ENCODE measurements around the gene PTPN6.

Gene PTPN6

DNA sequence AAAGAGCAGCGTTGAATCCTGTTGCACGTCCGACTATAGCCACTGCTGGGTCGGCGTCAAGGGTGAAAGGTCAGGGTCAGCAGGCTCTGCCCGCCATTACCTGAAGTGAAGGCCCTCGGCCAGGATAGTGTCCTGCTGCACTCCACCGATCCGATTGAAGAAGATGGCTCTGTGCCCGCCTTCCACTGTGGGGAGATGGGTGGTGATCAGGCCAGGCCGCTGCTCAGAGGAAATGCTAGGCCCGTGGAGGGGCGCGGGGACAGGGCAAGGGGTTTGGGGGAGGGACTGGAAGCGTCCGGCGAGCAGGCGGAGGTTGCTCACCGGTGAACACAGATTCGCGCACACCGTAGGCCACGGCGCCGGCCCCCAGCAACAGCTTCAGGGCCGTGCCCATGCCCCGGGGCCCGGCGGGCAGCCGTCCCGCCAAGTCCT lies 19.0 kb downstream of the PTPN6 start:
- no peak for DNase-seq (ENCODE audit: low spot score)

DNA sequence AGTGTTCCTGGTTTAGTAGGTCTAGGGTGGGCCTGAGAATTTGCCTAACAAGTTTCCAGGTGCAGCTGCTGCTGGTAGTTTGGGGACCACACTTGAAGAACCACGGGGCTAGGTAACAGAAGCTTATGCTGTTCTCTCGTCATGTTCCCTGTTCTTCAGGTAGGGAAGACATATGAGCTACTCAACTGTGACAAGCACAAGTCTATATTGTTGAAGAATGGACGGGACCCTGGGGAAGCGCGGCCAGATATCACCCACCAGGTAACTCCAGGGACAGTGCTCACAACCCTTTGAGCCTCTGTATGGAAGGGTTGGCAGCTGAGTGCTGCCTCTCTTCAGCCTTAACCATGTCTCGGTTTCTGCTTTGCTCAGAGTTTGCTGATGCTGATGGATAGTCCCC lies 23.0 kb downstream of the PTPN6 start:
- no peak for DNase-seq (ENCODE audit: low spot score)

DNA sequence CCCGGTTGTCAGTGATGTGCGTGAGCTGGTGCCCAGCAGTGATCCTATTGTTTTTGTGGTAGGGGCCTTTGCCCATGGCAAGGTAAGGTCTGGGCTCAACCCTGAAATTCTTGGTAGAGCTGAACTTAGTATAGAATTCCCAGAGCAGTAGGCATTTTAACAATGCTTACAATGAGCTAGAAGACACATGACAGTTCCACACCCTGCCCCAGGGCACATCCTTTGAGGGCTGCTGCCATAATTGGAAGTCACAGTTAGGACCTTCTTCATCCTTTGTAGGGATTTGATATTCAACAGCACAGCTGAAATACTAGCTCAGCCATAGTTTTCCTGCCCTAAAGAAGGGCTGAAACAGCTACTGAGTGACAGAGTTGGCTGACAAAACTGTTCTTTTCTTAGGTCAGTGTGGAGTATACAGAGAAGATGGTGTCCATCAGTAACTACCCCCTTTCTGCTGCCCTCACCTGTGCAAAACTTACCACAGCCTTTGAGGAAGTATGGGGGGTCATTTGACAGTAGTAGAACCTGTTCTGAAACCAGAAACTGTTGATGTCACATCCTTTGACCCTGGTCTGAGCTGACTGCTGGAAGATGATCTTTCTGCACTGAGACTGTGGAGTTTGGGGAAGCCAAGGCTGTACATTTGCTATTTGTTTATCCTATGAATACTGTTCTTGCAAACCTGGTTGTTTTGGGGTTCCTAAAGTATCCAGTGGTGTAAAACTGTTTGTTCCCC lies 24.3 kb downstream of the PTPN6 start:
- DNase-seq (ENCODE audit: low spot score) = no peak

DNA sequence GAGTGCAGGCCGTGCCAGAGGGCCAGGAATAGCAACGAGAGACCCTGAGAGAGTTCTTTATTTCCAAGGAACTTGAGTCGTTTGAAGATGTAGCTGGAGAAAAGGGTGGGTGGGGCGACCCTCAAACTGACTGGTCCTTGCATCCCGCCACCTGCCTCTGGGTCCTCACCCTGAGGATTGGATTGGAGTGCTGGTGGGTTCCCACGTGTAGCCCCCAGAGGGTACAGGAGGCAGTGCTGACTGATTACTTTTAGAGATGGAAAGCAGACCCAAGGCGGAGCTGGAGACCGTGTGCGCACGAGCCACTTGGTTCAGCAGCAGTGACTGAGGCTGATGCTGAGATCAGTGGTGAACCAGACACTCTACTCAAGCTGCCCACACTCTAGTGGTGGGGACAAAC lies 26.5 kb downstream of the PTPN6 start:
- DNase-seq (ENCODE audit: low spot score) = no peak

DNA sequence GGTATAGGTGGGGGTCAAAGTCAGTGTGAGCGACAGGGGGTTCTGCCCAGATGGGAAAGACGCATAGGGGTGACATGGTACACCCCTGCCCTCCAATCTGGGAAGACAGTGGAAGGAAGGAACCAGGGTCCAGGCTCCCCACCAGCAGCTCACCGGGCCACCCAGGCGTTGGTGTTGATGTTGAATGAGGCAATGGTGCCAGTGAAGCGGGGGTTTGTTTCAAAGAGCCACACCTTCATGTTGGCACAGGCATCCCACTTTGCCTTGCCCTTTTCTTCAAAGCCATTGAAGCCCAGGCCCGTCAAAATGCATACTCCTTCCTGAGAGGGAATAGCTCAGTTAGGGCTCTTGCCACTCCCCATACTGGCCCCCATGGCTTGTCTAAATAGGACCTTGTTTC lies 27.0 kb downstream of the PTPN6 start:
- DNase-seq (ENCODE audit: low spot score) = no peak

DNA sequence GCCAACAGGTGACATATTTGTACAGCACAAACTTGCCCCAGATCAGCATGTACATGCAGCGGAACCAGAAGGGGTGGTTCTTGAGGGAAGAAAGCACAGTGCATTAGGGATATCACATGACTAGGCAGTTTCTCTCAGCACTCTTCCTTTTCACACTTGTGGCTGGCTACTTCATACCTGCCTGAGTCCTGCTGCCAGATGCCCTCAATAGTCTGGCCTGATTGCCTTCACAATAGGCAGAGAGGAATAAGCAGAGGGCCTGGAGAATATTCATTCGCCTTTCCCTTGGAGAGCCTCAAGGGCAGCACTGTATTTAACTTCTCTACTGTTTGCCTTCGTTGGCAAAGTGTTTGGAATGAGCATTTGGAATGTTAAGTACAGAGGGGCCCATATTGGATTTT lies 27.5 kb downstream of the PTPN6 start:
- DNase-seq (ENCODE audit: low spot score) = no peak

DNA sequence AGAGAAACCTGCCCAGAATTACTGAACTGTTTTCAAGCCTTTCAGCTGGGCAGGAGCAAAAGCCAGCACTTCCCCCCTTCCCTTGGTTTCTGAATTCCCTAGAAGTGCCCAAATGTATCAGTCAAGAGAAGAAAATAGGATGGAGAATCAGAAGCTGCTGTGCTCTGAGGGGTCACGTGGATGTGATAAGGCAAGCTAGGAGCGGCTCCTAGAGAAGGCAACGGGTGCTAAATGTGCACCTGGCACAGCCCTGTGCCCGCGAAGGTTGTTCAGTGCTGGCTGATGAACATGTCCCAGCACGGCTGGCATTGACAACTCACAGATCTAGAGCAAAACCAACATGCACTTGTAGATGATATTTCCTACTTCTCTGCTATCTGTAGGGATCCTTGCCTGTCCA lies 27.9 kb downstream of the PTPN6 start:
- no peak for DNase-seq (ENCODE audit: low spot score)

DNA sequence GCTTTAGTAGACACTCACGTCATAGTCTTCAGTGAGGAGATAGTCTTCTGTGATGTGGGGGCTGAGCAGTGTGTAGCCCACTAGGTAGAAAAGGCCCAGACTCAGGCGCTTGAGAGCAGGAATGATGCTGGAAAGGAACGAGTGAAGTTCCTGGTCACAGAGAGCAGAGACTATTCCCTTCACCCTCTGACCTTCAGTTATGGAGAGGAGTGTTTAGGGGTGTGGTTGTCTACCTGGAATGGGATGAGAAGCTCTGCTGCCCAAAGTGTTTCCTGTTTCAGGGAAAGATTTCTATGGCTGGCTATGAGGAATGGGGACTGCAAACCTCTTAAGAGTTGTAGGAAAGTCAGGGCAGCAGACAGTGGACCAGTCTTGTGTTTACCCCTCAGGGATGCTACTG lies 28.3 kb downstream of the PTPN6 start:
- no peak for DNase-seq (ENCODE audit: low spot score)

DNA sequence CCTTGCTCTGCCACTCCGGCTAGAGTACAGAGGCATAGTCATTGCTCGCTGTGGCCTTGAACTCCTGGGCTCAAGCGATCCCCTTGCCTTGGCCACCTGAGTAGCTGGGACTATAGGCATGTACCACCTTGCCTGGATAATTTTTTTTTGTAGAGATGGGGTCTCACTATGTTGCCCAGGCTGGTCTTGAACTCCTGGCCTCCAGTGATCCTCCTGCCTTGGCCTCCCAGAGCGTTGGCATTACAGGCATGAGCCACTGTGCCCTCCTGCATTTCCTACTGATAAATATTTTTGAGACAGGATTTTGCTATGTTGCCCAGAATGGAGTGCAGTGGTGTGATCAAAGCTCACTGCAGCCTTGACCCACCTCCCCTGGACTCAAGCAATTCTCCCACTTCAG lies 28.9 kb downstream of the PTPN6 start:
- no peak for DNase-seq (ENCODE audit: low spot score)

DNA sequence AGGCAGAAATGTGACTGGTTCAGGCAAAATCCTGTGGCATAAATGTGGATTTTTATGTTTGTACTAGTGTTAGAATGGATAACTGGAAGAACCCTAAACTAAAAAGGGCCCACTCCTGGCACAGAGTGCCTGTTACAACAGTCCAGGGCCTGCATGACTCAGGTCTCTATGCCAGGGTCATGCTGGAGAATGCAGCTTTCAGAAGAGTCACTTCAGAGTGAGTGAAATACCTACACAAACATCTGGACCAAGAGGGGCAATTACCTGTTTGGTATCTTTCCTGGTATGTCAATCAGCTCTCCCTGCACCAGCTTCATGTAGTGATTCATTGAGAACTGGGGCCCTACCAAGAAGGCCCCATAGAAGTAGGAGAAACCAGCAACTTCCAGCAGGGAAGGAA lies 29.6 kb downstream of the PTPN6 start:
- no peak for DNase-seq (ENCODE audit: low spot score)

DNA sequence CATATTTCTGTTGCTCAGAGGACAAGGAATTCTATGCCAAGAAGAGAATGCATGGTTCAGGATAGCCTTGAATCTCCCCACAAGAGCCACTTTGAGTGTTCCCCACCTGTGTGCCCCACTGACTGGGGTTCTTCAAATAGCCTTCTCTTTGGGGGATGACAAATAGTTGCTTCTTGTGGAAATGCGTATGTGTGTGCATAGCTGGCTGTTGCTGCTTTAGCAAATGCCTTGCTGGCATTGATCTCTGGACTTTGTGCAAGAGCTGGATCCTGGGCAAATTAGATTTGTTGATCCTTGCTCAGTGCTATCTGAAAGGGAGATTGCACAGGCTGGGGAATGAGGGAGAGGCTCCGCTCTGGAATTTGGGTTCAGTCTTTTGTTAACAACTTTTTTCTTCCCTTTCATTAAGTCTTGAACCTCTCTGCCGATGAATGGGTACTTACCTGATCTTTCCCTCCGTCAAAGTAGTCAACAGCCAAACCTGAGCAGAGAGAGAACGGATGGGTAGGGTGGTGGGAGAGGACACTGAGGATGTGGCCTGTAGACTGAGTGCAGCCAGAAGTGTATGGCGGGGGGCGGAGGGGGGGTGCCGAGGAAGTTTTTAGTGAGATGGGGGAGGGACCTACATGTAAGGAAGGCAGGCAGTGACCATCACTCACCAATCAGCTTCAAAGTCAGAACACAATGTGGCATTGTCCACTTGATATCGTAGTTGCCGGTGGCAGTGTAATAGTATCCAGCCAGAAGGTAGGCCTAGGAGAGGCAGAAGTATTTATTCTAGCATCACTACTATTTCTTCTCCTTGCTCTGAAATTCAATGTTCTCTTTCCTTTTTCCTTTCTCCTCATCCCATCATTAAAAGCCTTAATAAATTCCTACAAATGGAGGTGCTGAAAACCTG lies 30.2 kb downstream of the PTPN6 start:
- DNase-seq (ENCODE audit: low spot score) = no peak

DNA sequence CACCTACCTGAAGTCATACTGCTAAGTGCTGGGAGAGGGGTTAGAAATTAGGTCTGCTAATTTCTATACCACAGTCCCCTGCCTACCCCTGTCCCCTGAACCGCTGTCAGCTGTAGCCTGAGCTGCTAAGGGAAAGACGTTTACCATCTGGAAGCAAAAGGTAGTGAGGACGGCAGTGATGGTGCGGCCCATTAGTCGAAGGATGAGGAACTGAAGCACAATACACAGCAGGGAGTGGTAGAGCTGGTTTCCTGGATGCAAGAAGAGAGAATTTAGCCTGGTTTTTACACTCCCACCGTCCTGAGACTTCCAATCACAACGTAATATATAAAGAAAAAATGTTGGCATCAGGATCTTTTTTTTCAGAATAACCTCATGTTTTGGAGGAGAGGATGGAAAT lies 31.4 kb downstream of the PTPN6 start:
- DNase-seq (ENCODE audit: low spot score) = no peak

DNA sequence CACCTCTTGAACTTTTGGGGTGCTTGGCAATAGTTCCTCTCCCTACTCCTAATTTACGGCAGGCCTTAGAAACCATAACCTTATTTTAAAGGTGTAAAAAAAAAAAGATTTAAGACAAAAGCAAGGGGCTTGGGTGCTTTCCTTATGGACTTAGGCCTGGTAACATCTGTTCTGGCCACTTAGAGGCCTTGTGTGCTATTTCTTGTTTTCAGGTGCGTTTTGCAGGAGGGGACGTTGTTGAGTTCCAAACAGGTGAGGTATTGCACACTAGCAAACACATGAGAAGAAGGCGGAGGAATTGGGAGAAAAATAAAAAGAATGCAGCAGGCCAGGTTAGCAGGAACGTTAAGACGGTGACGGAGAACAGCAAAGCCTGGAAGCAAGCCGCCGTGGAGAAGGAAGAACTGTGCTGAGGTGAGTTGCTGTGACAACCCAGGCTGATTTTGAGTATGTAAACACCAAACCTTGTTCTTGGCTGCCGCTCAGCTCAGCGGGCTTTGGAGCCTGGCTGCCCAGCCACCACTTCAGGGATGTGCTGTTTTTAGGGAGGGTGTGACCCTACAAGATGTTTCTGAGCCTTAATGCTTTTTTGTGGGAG lies 36.9 kb downstream of the PTPN6 start:
- DNase-seq (ENCODE audit: low spot score) = no peak

DNA sequence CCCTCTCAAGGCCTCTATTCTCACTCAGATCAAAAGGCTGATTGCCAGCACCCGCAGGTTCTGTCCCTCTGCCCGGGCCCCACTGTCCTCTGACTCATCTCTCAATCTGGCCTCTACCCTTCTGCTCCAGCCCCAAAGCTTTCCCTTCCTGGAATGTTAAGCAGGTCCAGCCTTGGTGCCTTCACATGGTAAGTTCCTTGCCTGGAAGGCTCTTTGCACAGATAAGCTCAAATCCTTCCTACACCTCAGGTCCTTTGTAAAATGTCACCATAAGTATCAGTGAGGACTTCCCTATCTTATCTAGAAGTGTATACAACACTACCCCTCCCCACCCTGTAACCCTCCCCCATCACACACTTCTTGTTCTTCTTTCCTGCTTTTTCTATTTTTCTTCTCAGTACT lies 44.9 kb downstream of the PTPN6 start:
- no peak for DNase-seq (ENCODE audit: low spot score)

DNA sequence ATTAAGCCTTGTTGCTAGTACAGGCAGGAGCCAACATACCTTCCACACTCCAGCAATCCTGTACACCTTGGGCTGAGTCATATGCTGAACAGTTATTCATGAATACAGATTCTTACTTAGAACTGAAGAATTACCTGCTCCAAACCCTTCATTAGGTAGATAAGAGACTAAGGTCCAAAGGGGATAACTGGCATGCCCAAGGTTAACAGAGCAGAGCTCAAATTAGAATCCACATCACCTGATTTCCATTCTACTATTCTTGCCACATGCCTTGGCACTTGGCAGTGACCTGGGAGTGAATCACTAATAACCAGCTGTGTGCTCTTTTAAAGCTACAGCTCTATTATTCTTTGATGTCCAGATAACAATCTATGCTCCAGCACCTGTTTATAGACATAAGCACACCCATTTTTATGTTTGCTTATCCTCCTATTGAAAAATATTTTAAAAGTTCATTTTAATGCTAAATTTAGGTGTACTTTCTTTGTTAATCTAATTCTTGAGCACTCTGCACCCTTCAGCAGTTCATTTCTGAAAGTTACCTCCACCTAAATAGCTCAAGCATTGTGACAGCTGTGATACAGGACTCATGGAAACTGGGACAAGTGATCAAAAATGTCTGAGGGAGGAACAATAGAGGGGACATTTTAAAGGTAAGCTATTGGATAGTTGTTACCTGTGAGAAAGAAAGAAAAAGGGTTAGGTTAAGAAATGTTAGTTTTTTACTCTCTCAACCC lies 47.7 kb downstream of the PTPN6 start:
- DNase-seq (ENCODE audit: low spot score) = no peak

DNA sequence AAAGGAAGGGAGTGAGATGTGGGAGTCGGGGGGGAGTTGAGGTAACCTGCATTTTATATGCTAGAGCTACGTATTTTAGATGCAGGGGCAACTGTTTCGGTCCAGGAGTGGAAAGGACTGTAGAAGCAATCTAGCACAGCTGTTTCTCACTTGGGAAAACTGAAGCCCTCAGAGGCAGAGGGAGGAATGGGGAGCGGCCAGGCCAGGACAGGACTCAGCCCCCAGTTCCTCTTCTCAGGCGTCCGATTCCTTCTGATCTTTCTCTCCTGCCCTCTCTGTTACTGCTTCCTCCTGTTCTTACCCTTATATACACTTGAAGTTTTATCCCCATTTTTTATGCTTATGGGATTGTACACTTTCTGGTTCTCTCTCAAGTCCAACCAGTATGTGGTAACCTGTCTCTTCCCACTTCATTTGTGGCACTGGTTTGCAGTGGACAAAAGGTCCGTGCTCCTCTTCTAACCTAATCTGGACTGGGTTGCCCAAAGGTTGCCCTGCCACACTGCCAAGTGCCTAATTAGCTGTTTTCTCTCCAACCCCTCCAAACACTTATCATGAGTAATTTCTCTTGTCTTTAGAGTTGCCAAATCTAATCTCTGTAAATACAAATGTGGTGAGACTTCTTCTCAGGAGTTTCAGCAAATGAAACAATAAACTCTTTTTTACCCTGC lies 50.9 kb downstream of the PTPN6 start:
- no peak for DNase-seq (ENCODE audit: low spot score)

DNA sequence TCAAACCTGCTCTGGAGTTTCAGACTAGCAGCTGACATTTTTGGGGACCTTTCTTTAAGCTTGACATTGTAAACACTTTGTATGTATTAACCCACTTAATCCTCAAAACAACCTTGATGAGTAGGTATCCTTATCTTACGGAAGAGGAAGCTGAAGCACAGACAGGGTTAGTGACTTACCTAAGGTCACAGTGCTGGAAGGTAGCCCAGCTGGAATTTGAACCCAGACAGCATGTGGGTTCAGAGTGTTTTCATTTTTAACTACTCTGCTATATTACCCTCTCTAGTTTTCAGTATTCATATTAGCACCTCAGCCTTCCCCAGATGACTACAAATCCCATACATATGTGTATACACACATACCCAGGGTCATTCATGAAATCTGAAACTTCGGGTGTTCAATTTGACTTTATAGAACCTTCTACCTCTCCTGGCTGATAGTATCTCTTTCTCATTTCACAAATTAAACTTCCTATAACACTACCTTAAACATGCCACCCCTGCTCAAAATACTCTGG lies 53.2 kb downstream of the PTPN6 start:
- no peak for DNase-seq (ENCODE audit: low spot score)

DNA sequence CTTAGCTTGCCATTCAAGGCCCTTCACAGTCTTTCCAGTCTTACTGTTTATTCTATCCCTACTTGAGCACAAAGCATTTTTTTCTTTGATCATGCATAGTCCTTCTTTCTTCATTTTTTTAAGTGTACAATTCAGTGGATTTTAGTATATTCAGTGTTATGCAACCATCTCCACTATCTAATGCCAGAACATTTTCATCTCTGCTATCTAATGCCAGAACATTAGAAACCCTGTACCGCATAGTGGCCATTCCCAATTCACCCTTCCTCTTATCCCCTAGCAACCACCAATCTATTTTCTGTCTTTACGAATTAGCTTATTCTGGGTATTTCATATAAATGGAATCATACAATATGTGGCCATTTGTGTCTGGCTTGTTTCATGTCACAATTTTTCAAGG lies 53.7 kb downstream of the PTPN6 start:
- no peak for DNase-seq (ENCODE audit: low spot score)

DNA sequence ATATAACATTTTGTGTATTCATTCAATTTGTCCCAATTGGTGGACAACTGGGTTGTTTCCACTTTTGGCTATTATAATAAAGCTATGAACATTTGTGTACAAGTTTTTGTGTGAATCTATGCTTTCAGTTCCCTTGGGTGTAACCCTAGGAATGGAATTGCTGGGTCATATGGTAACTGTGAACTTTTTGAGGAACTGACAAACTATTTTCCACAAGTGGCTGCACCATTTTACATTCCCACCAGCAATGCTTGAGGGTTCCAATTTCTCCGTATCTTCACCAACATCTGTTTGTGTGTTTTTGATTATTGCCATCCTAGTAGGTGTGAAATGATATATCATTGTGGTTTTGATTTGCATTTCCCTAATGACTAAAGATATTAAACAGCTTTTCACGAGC lies 54.2 kb downstream of the PTPN6 start:
- no peak for DNase-seq (ENCODE audit: low spot score)

DNA sequence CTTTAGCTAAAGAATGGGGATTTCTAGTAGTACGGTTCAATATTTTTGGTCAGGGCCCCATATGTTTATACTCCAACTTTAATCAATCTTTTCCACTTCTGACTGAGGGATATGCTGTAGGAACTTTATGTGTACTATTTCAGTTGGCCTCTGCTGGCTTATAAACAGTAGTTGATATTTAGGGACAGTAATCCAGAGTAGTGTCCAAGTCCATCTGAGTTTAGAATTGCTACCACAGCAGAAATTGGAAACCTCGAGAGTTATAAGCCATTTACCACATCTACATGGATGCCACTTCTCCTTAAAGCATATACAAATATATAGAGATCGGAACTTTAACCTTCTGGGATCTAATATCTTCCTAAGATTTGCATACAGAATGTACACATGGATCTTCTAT lies 55.5 kb downstream of the PTPN6 start:
- no peak for DNase-seq (ENCODE audit: low spot score)

DNA sequence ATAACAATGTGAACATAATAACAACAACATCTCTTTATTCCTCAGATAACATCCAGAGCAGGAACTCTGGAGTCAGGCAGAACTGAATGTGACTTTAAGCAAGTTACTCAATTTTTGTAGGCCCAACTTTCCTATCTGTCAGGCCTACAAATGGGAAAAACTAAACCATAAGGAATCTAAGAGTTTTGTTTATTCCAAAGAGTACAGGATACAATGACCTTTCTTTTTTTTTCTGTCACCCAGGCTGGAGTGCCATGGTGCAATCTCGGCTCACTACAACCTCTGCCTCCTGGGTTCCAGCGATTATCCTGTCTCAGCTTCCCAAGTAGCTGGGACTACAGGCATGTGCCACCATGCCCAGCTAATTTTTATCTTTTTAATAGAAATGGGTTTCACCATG lies 57.7 kb downstream of the PTPN6 start:
- DNase-seq (ENCODE audit: low spot score) = no peak

DNA sequence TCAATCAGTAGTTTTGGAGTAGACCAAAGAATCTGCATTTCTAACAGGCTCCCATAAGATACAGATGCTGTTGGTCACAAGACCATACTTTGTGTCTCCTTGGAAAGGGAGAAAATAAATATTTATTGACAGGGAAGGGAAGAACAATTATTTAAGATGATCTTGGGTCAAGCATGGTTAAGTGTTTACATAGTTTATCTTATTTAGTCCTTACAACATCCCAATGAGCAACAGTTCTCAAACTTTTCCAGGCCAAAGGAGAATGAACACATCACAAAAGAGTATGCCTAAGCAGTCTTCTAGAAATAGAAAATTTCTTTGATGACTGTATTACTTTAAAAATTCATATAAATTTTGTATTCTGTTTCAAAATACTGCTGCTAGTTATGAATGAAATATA lies 58.4 kb downstream of the PTPN6 start:
- no peak for DNase-seq (ENCODE audit: low spot score)

Data from NAMALWA (cell line).